OCI-LY3 (cell line): Measurements from ENCODE around the gene ENDOD1.

Source experiments
- CTCF ChIP-seq: fragments of 200-600, 300-600 bp; sonication (generic); IDR thresholded peaks from 2 replicates; pipeline ENCODE4 v1.5.1; 2014; ENCODE audit warnings: antibody characterized with exemption, low read length, low read depth
- EZH2phosphoT487 ChIP-seq: fragments of 200-600 bp; shearing (Covaris generic); IDR thresholded peaks from 2 replicates; pipeline ENCODE4 v1.6.1; 2018; ENCODE audit warnings: antibody characterized with exemption, mixed run types, low read depth

DNA sequence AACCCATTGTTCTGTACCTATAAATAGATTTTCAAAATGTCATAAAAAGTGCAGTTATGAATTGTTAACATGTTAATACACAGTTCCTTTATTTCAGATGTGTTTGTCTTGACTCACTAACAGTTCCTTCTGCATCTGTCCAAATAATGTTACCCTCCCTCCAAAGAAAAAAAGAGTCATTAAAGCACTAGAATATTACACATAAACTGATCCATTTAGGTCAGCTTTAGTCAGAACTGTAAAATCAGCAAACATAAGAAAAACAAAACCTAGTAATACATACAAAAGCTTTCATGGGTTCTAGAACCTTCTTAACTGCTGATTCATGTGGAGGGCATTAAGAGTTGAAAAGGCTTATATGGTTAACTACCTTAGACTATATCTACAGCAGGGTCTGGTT lies 76.0 kb downstream of the ENDOD1 start:
- no peak for TF ChIP-seq CTCF
- TF ChIP-seq EZH2phosphoT487: no peak
